Measurements from ENCODE around the gene NAMPT. TPM values are rescaled to one million over a fixed set of nuclear protein-coding genes. Genes with fewer than 3 reads are reported as not detected.

Gene NAMPT
- total RNA-seq, 1 experiment from 2014 or later: 364 TPM

DNA sequence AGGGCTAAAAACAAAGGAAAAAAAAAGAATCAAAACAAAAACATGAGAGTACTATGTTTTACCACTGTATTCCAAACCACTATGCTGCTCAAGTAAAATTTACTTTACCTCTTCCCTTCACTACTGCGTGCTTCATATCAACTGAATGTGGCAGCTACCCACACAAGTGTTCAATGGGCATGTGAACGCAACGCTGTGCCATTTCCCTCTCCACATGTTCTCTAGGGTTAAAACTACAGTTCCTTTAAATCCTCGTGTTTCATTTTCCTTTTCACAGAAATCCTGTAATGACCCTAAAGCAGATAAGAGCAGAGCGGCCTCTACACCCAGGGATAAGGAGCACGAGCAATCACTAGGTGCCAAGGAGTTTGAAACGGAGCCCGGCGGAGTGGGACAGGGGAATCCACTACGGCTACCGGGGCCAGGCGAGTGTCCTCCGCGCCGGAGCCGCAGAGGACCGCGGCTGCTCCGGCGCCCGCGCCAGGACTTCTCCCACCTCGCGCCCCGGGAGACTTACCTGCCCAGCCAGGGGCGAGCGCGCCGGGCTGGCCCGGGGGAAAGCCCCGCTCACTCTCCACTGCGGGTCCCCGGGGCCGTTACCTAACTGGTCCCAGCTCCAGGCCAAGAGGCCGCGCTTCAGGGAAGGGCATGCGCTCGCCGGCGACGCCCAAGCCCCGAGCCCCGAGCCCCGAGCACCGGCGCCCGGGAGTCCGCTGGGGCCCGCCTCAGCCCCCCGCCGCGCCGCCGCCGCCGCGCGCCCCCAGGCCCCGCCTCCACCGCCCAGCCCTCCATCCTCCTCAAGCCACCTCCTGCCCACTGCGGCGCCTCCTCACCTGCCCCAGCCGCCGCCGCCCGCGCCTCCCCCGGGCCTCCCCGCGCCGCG is 711 bp downstream of the NAMPT start:
- intact Hi-C loops (cut with micrococcal nuclease; ENCODE audit: unreplicated experiment): loop anchor here (5.0 to 10.0 kb wide), 2 partner anchors 63 to 491 kb away; no protein-coding TSS in a partner anchor
- Mint-ChIP-seq H3K9me3 (ENCODE audit: low read depth, unreplicated experiment) (no peaks in the 10 kb centered on the region), H3K36me3 (ENCODE audit: insufficient read depth, unreplicated experiment) (peaks cover 72% of the 10 kb centered on the region), H3K4me1 (ENCODE audit: low read depth, unreplicated experiment) (peaks cover 12% of the 10 kb centered on the region), H3K27ac (ENCODE audit: unreplicated experiment) (peak overlapping the region; percentile 98), H3K4me3 (ENCODE audit: low read depth, unreplicated experiment) (peak overlapping the region; percentile 92), H3K27me3 (ENCODE audit: unreplicated experiment) (no peaks in the 10 kb centered on the region)
- TF ChIP-seq, protein P1, sequence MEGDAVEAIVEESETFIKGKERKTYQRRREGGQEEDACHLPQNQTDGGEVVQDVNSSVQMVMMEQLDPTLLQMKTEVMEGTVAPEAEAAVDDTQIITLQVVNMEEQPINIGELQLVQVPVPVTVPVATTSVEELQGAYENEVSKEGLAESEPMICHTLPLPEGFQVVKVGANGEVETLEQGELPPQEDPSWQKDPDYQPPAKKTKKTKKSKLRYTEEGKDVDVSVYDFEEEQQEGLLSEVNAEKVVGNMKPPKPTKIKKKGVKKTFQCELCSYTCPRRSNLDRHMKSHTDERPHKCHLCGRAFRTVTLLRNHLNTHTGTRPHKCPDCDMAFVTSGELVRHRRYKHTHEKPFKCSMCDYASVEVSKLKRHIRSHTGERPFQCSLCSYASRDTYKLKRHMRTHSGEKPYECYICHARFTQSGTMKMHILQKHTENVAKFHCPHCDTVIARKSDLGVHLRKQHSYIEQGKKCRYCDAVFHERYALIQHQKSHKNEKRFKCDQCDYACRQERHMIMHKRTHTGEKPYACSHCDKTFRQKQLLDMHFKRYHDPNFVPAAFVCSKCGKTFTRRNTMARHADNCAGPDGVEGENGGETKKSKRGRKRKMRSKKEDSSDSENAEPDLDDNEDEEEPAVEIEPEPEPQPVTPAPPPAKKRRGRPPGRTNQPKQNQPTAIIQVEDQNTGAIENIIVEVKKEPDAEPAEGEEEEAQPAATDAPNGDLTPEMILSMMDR (IDR thresholded peaks at IDR 0.05; ENCODE audit: unreplicated experiment): no peak
- CTCF ChIA-PET: interaction anchor here (0.7 to 2.3 kb wide), 6 partner anchors 16 to 452 kb away, joined by 4 to 13 read pairs (median 6); no protein-coding TSS in a partner anchor
- DNase-seq: peak; percentile 65
- no TSS peak for BruUV-seq (replicated peaks)

DNA sequence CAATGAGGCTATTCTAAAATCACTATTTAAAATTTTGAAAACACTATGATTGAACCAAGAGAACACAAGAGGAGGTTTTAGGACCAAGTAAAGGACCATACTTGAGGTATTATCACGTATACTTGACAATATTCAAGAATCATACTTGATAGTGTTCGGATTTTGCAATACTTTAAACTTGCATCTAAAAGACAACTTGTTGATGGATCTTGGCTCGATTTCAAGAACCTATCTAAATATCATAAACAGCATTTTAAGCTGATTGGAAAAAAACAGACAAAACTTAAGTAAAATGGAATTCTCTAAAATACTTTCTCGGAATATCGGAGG is 1.3 kb downstream of the NAMPT start:
- H3K27me3 Mint-ChIP-seq (ENCODE audit: unreplicated experiment): no peaks in the 10 kb centered on the region
- BruUV-seq (replicated peaks): no TSS peak
- CTCF ChIA-PET: no interaction called here
- H3K36me3 Mint-ChIP-seq (ENCODE audit: insufficient read depth, unreplicated experiment): peaks cover 76% of the 10 kb centered on the region
- H3K9me3 Mint-ChIP-seq (ENCODE audit: low read depth, unreplicated experiment): no peaks in the 10 kb centered on the region
- peak overlapping the region; percentile 98 for H3K27ac Mint-ChIP-seq (ENCODE audit: unreplicated experiment)
- H3K4me1 Mint-ChIP-seq (ENCODE audit: low read depth, unreplicated experiment): peaks cover 15% of the 10 kb centered on the region
- intact Hi-C loops (cut with micrococcal nuclease; ENCODE audit: unreplicated experiment): loop anchor here (5.0 to 10.0 kb wide), 2 partner anchors 64 to 491 kb away; no protein-coding TSS in a partner anchor
- no peak for DNase-seq
- TF ChIP-seq, protein P1 (IDR thresholded peaks at IDR 0.05; ENCODE audit: unreplicated experiment): no peak
- peak overlapping the region; percentile 92 for H3K4me3 Mint-ChIP-seq (ENCODE audit: low read depth, unreplicated experiment)

DNA sequence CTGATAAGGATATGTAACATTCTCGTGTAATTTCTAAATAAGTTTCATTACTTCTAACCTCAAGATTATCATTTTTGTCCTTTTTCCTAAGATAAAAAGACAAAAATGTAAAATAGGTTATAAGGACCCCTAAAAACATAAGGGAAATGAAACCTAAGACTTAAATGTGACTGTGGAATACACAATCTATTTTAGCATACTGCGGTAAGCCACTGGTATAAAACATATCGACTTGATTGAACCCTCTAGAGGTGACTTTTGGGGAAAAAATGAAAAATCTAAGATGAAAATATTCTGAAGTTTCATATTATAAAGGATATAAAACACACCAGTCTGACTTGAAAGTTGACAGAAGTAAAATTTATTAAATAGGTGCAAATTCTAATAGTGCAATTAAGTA is 1.9 kb downstream of the NAMPT start:
- intact Hi-C loops (cut with micrococcal nuclease; ENCODE audit: unreplicated experiment): loop anchor here (1.0 to 10.0 kb wide), 3 partner anchors 64 to 492 kb away; no protein-coding TSS in a partner anchor
- TSS peak; percentile 21 for BruUV-seq (replicated peaks)
- Mint-ChIP-seq H3K4me3 (ENCODE audit: low read depth, unreplicated experiment) (peak overlapping the region; percentile 92), H3K27me3 (ENCODE audit: unreplicated experiment) (no peaks in the 10 kb centered on the region), H3K4me1 (ENCODE audit: low read depth, unreplicated experiment) (peaks cover 21% of the 10 kb centered on the region), H3K9me3 (ENCODE audit: low read depth, unreplicated experiment) (no peaks in the 10 kb centered on the region), H3K36me3 (ENCODE audit: insufficient read depth, unreplicated experiment) (peaks cover 82% of the 10 kb centered on the region), H3K27ac (ENCODE audit: unreplicated experiment) (peak overlapping the region; percentile 98)
- TF ChIP-seq, protein P1 (IDR thresholded peaks at IDR 0.05; ENCODE audit: unreplicated experiment): no peak
- no peak for DNase-seq
- CTCF ChIA-PET: no interaction called here

DNA sequence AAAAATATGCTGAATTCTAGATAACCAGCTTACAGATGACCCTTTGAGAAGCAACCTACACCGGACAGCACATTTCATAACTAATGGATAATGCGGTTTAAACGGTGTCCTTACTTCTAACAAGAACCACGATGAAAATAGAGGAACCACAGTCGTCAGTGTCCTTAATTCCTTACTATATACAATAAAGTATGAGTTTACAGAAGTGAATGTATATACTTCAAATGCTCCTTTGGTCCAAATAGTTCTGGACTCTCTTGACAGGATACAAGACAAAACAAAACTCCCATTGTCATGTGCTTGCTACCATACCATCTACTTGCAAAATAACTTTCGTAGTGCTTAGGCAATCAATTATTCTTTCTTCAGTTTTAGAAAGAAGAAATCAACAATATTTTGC is 2.4 kb downstream of the NAMPT start:
- peaks cover 24% of the 10 kb centered on the region for H3K4me1 Mint-ChIP-seq (ENCODE audit: low read depth, unreplicated experiment)
- no peaks in the 10 kb centered on the region for H3K9me3 Mint-ChIP-seq (ENCODE audit: low read depth, unreplicated experiment)
- DNase-seq: no peak
- H3K27me3 Mint-ChIP-seq (ENCODE audit: unreplicated experiment): no peaks in the 10 kb centered on the region
- no TSS peak for BruUV-seq (replicated peaks)
- TF ChIP-seq, protein P1 (IDR thresholded peaks at IDR 0.05; ENCODE audit: unreplicated experiment): no peak
- H3K27ac Mint-ChIP-seq (ENCODE audit: unreplicated experiment): peak overlapping the region; percentile 98
- peaks cover 87% of the 10 kb centered on the region for H3K36me3 Mint-ChIP-seq (ENCODE audit: insufficient read depth, unreplicated experiment)
- CTCF ChIA-PET: interaction anchor here (1.0 kb wide), 1 partner anchor 76 kb away, joined by 3 read pairs; no protein-coding TSS in a partner anchor
- intact Hi-C loops (cut with micrococcal nuclease; ENCODE audit: unreplicated experiment): loop anchor here (1.0 to 10.0 kb wide), 3 partner anchors 65 to 492 kb away; no protein-coding TSS in a partner anchor
- peak overlapping the region; percentile 92 for H3K4me3 Mint-ChIP-seq (ENCODE audit: low read depth, unreplicated experiment)

All from Calu3 (cell line).